Endothelial cell of umbilical vein (primary cell): ENCODE results near the gene SYNDIG1. TPM values are rescaled to one million over a fixed set of nuclear protein-coding genes. Genes with fewer than 3 reads are reported as not detected.

ENCODE experiments used
- BruUV-seq: library from RNA; stranded (reverse); fragments of 400-500 nt; replicated peaks from 2 replicates; lab custom pipeline; 2021; lab: Mats Ljungman, UMichigan
- CTCF ChIA-PET: fragments of 300-600, 350-600 bp; sonication (Branson Sonifier 250); formaldehyde crosslinking; loops from one replicate; lab custom pipeline; 2021; ENCODE audit warnings: antibody characterized with exemption, inconsistent platforms; lab: Charles Lee
- POLR2A ChIA-PET: fragments of 300-600, 350-600 bp; sonication (Branson Sonifier 250); formaldehyde crosslinking; loops from one replicate; lab custom pipeline; 2021; ENCODE audit warnings: antibody characterized with exemption, inconsistent platforms; lab: Charles Lee
- DNase-seq: peaks from one replicate; pipeline ENCODE4 v3.0.0-alpha.2; 2011; ENCODE audit warnings: low read depth, low spot score
- FAIRE-seq: peaks from 2 replicates; lab custom pipeline; 2011; peaks lifted over from hg19 to GRCh38; lab: Jason Lieb, UNC
- H2AFZ ChIP-seq: 2 replicates; pipeline ENCODE4 v1.6.0; 2012; ENCODE audit warnings: low read depth, low read length, control low read depth, inconsistent platforms
- H3K27ac ChIP-seq: 2 replicates; pipeline ENCODE4 v1.5.1; 2011; ENCODE audit warnings: low read depth, mild to moderate bottlenecking, control low read depth, low read length, moderate library complexity; ENCODE audit not compliant: insufficient read depth
- H3K27me3 ChIP-seq, 2 experiments: 2 replicates each; pipeline versions ENCODE4 v1.6.0 to v1.6.1; 2011; ENCODE audit warnings: low read length in 2 of 2, mixed read lengths in 1 of 2; ENCODE audit not compliant: control insufficient read depth in 2 of 2, insufficient read depth in 2 of 2
- H3K36me3 ChIP-seq, 2 experiments: 2 replicates in 1 of 2; 3 replicates in 1 of 2; pipeline ENCODE4 v1.5.1; 2011; ENCODE audit warnings: low read length in 2 of 2, mild to moderate bottlenecking in 1 of 2, moderate library complexity in 1 of 2; ENCODE audit not compliant: control insufficient read depth in 2 of 2, insufficient read depth in 2 of 2; ENCODE audit errors: extremely low read depth in 1 of 2
- H3K4me1 ChIP-seq: 3 replicates; pipeline ENCODE4 v1.5.1; 2011; ENCODE audit warnings: mild to moderate bottlenecking, low read length; ENCODE audit not compliant: control insufficient read depth, insufficient read depth; ENCODE audit errors: extremely low read depth
- H3K4me2 ChIP-seq: 2 replicates; pipeline ENCODE4 v1.6.1; 2011; ENCODE audit warnings: low read length, control low read depth, mixed read lengths; ENCODE audit not compliant: insufficient read depth
- H3K4me3 ChIP-seq, 3 experiments: fragments of 200-600 bp in 1 of 3; sonication (generic), shearing (Covaris generic) in 1 of 3; replicated peaks in 1 of 3; 2 replicates each; pipeline ENCODE4 v1.5.1; 2011 to 2016; ENCODE audit warnings: control low read depth in 3 of 3, low read length in 3 of 3, mild to moderate bottlenecking in 2 of 3, inconsistent platforms in 1 of 3, low read depth in 1 of 3, moderate library complexity in 1 of 3; ENCODE audit not compliant: insufficient read depth in 1 of 3
- H3K79me2 ChIP-seq: 2 replicates; pipeline ENCODE4 v1.6.0; 2012; ENCODE audit warnings: low read length, inconsistent platforms; ENCODE audit not compliant: control insufficient read depth, insufficient read depth
- H3K9ac ChIP-seq: replicated peaks from 2 replicates; pipeline ENCODE3; 2011; ENCODE audit warnings: low read length, control low read depth; ENCODE audit not compliant: insufficient read depth; ENCODE audit errors: extremely low read depth
- H3K9me1 ChIP-seq: replicated peaks from 3 replicates; pipeline ENCODE4 v1.6.0; 2011; ENCODE audit warnings: mild to moderate bottlenecking, low read length; ENCODE audit not compliant: control insufficient read depth, insufficient read depth; ENCODE audit errors: extremely low read depth
- H3K9me3 ChIP-seq: replicated peaks from 2 replicates; pipeline ENCODE4 v1.5.1; 2012; ENCODE audit warnings: low read length, inconsistent platforms; ENCODE audit not compliant: control insufficient read depth, insufficient read depth
- H4K20me1 ChIP-seq: replicated peaks from 2 replicates; pipeline ENCODE3; 2011; ENCODE audit warnings: mild to moderate bottlenecking, low read length; ENCODE audit not compliant: control insufficient read depth, insufficient read depth; ENCODE audit errors: extremely low read depth
- EZH2 ChIP-seq: IDR thresholded peaks from 2 replicates; pipeline ENCODE4 v1.6.1; 2012; ENCODE audit warnings: borderline replicate concordance, low read depth, mild to moderate bottlenecking, moderate library complexity, low read length, inconsistent platforms; ENCODE audit not compliant: severe bottlenecking
- FOS ChIP-seq: IDR thresholded peaks from 2 replicates; pipeline ENCODE4 v1.6.1; 2011; ENCODE audit warnings: mild to moderate bottlenecking, low read length, moderate library complexity, borderline replicate concordance; ENCODE audit not compliant: insufficient read depth
- GATA2 ChIP-seq: IDR thresholded peaks from 2 replicates; pipeline ENCODE4 v1.7.0; 2011; ENCODE audit warnings: low read depth, mild to moderate bottlenecking, moderate library complexity, mixed read lengths, low read length; ENCODE audit not compliant: insufficient read length, insufficient read depth
- JUN ChIP-seq: IDR thresholded peaks from 2 replicates; pipeline ENCODE4 v1.6.1; 2011; ENCODE audit warnings: borderline replicate concordance, low read depth; ENCODE audit not compliant: insufficient read length, insufficient read depth
- MYC ChIP-seq: IDR thresholded peaks from one replicate; pipeline ENCODE4 v1.6.1; 2011; ENCODE audit warnings: mild to moderate bottlenecking, low read depth, low read length
- POLR2A ChIP-seq: IDR thresholded peaks from 2 replicates; pipeline ENCODE4 v1.6.1; 2012; ENCODE audit warnings: low read depth, mild to moderate bottlenecking, control low read depth, low read length
- POLR2AphosphoS5 ChIP-seq: IDR thresholded peaks from 2 replicates; pipeline ENCODE4 v1.6.1; 2012; ENCODE audit warnings: low read depth, mild to moderate bottlenecking, control low read depth, low read length, moderate library complexity; ENCODE audit not compliant: insufficient read depth
- dilution Hi-C: fragments of 300-500 bp; cut with MboI; formaldehyde crosslinking; loops from one replicate; pipeline ENCODE4 v1.15.0; 2019; ENCODE audit warnings: low sequenced_read_pairs; ENCODE audit not compliant: extremely low pct_ligation_motif_present
- intact Hi-C: fragments of 100-400 bp; cut with micrococcal nuclease; formaldehyde crosslinking; loops from one replicate; pipeline ENCODE4 v1.10.0; 2022
- polyA plus RNA-seq, 4 experiments: library from polyadenylated mRNA; depleted of rRNA in 3 of 4; stranded (reverse) in 3 of 4; unstranded in 1 of 4; fragments of >200 nt; gene quantifications; 2 replicates each; pipeline versions ENCODE4 v1.2.1 to v1.2.3, GENCODE V29; 2011 to 2012; ENCODE audit warnings: missing spikeins in 1 of 4
- total RNA-seq: library from RNA; stranded (reverse); gene quantifications from 2 replicates; pipeline ENCODE4 v1.2.3, GENCODE V29; 2021
- TF ChIP-seq, protein P1 (sequence below), 2 donors: IDR thresholded peaks; 1 replicate in 1 of 2; 2 replicates in 1 of 2; pipeline ENCODE4 v1.5.1; 2011; ENCODE audit warnings: low read length in 2 of 2, mild to moderate bottlenecking in 2 of 2, moderate library complexity in 2 of 2, control low read depth in 1 of 2, inconsistent platforms in 1 of 2, low read depth in 1 of 2; ENCODE audit not compliant: insufficient read depth in 1 of 2; ENCODE audit errors: extremely low read depth in 1 of 2
- TF ChIP-seq, protein P2 (sequence below): IDR thresholded peaks from 2 replicates; pipeline ENCODE4 v1.6.1; 2011; ENCODE audit not compliant: insufficient read depth, insufficient read length

SYNDIG1 gene
- total and polyA plus RNA-seq, 2 donors (not counting 3 experiments of a cell fraction or from before 2014, with no cell fraction given) = not detected

- Histone ChIP-seq H3K4me2 (no peak overlapping the region), H3K4me3 (no peak overlapping the region), H3K27ac (no peak overlapping the region), H4K20me1 (no peaks in the 10 kb centered on the region), H3K4me1 (no peaks in the 10 kb centered on the region), H3K9me3 (peaks cover 5% of the 10 kb centered on the region), H3K36me3 (no peaks in the 10 kb centered on the region), H3K79me2 (no peaks in the 10 kb centered on the region), H3K9me1 (no peaks in the 10 kb centered on the region), H3K9ac (no peak overlapping the region), H2AFZ (no peak overlapping the region), H3K27me3 (no peaks in the 10 kb centered on the region)
- FAIRE-seq (no peak), DNase-seq (no peak)
- ChIA-PET CTCF (no interaction called here), POLR2A (no interaction called here)
- intact Hi-C loops = no loop called here
- no TSS peak for BruUV-seq
- dilution Hi-C loops = no loop called here
- TF ChIP-seq EZH2 (no peak), FOS (no peak), JUN (no peak), GATA2 (no peak), MYC (no peak), POLR2A (no peak), POLR2AphosphoS5 (no peak)
- TF ChIP-seq, protein P1, sequence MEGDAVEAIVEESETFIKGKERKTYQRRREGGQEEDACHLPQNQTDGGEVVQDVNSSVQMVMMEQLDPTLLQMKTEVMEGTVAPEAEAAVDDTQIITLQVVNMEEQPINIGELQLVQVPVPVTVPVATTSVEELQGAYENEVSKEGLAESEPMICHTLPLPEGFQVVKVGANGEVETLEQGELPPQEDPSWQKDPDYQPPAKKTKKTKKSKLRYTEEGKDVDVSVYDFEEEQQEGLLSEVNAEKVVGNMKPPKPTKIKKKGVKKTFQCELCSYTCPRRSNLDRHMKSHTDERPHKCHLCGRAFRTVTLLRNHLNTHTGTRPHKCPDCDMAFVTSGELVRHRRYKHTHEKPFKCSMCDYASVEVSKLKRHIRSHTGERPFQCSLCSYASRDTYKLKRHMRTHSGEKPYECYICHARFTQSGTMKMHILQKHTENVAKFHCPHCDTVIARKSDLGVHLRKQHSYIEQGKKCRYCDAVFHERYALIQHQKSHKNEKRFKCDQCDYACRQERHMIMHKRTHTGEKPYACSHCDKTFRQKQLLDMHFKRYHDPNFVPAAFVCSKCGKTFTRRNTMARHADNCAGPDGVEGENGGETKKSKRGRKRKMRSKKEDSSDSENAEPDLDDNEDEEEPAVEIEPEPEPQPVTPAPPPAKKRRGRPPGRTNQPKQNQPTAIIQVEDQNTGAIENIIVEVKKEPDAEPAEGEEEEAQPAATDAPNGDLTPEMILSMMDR (IDR thresholded peaks at IDR 0.05; ENCODE audit: extremely low read depth in 1 of 2, insufficient read depth in 1 of 2, low read depth in 1 of 2, low read length in 2 of 2) = no peak
- TF ChIP-seq, protein P2, sequence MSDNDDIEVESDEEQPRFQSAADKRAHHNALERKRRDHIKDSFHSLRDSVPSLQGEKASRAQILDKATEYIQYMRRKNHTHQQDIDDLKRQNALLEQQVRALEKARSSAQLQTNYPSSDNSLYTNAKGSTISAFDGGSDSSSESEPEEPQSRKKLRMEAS = no peak
Measured at GRCh38 chr20:24682496-24682985, 213.1 kb downstream of the SYNDIG1 start.
